Measurements from ENCODE around the gene CCT3. TPM values are rescaled to one million over a fixed set of nuclear protein-coding genes. Genes with fewer than 3 reads are reported as not detected.
A peak's percentile ranks its signal among the peaks of the same experiment; 100 is the strongest.

CCT3 gene
- total RNA-seq, 1 donor from 2014 or later: 360 TPM

- Histone ChIP-seq H4K20me1 (ENCODE audit: insufficient read depth, low read length) (peaks cover 25% of the 10 kb centered on the region), H3K27me3 (ENCODE audit: insufficient read depth, low read length) (no peaks in the 10 kb centered on the region), H3K4me3 (ENCODE audit: insufficient read depth, low read depth, low read length) (no peak overlapping the region), H2AFZ (ENCODE audit: low read depth, low read length) (no peak overlapping the region), H3K9ac (ENCODE audit: low read length) (no peak overlapping the region), H3K79me2 (ENCODE audit: insufficient read depth, low read length) (peaks cover 35% of the 10 kb centered on the region), H3K4me2 (ENCODE audit: low read length) (no peak overlapping the region), H3K4me1 (ENCODE audit: insufficient read depth, low read length) (peaks cover 17% of the 10 kb centered on the region), H3K27ac (ENCODE audit: low read depth, low read length) (no peak overlapping the region), H3K36me3 (ENCODE audit: insufficient read depth, low read length) (no peaks in the 10 kb centered on the region), H3K9me3 (ENCODE audit: insufficient read depth, low read depth, low read length) (no peaks in the 10 kb centered on the region)
- FAIRE-seq: no peak
- Mint-ChIP-seq H3K36me3 (ENCODE audit: low read depth, unreplicated experiment) (peaks cover 7% of the 10 kb centered on the region), H3K27me3 (ENCODE audit: low read depth, unreplicated experiment) (no peaks in the 10 kb centered on the region), H3K4me1 (ENCODE audit: low read depth, unreplicated experiment) (peaks cover 17% of the 10 kb centered on the region), H3K9me3 (ENCODE audit: unreplicated experiment) (no peaks in the 10 kb centered on the region), H3K4me3 (ENCODE audit: unreplicated experiment) (peak overlapping the region; percentile 34), H3K27ac (ENCODE audit: unreplicated experiment) (no peak overlapping the region)
- no peak for DNase-seq (ENCODE audit: low read depth)
- TF ChIP-seq EZH2 (IDR thresholded peaks at IDR 0.05; ENCODE audit: insufficient read depth, low read length): no peak
- TF ChIP-seq, protein P1, sequence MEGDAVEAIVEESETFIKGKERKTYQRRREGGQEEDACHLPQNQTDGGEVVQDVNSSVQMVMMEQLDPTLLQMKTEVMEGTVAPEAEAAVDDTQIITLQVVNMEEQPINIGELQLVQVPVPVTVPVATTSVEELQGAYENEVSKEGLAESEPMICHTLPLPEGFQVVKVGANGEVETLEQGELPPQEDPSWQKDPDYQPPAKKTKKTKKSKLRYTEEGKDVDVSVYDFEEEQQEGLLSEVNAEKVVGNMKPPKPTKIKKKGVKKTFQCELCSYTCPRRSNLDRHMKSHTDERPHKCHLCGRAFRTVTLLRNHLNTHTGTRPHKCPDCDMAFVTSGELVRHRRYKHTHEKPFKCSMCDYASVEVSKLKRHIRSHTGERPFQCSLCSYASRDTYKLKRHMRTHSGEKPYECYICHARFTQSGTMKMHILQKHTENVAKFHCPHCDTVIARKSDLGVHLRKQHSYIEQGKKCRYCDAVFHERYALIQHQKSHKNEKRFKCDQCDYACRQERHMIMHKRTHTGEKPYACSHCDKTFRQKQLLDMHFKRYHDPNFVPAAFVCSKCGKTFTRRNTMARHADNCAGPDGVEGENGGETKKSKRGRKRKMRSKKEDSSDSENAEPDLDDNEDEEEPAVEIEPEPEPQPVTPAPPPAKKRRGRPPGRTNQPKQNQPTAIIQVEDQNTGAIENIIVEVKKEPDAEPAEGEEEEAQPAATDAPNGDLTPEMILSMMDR (IDR thresholded peaks at IDR 0.05; ENCODE audit: insufficient read depth, low read depth, low read length): no peak
Observed at GRCh38 chr1:156284757-156285156, 53.3 kb downstream of the CCT3 start.

GRCh38 chr1:156284112-156284511 lies 54.0 kb downstream of the CCT3 start, which contains the start of gene TMEM79:
Gene TMEM79, plus strand, starts transcription at chr1:156284325. Its CDS starts 902 bp downstream, at chr1:156285227.
- H4K20me1 ChIP-seq (ENCODE audit: insufficient read depth, low read length): peaks cover 31% of the 10 kb centered on the region
- no peaks in the 10 kb centered on the region for H3K9me3 Mint-ChIP-seq (ENCODE audit: unreplicated experiment)
- no peaks in the 10 kb centered on the region for H3K9me3 ChIP-seq (ENCODE audit: insufficient read depth, low read depth, low read length)
- no peaks in the 10 kb centered on the region for H3K36me3 ChIP-seq (ENCODE audit: insufficient read depth, low read length)
- peaks cover 5% of the 10 kb centered on the region for H3K36me3 Mint-ChIP-seq (ENCODE audit: low read depth, unreplicated experiment)
- H3K4me3 Mint-ChIP-seq (ENCODE audit: unreplicated experiment): peak within 1 kb of the TSS; percentile 94
- peak within 1 kb of the TSS; percentile 83 for H2AFZ ChIP-seq (ENCODE audit: low read depth, low read length)
- H3K79me2 ChIP-seq (ENCODE audit: insufficient read depth, low read length): peaks cover 42% of the 10 kb centered on the region
- TF ChIP-seq, protein P1 (IDR thresholded peaks at IDR 0.05; ENCODE audit: insufficient read depth, low read depth, low read length): no peak
- TF ChIP-seq EZH2 (IDR thresholded peaks at IDR 0.05; ENCODE audit: insufficient read depth, low read length): no peak
- H3K27ac ChIP-seq (ENCODE audit: low read depth, low read length): peak within 1 kb of the TSS; percentile 80
- H3K27ac Mint-ChIP-seq (ENCODE audit: unreplicated experiment): peak within 1 kb of the TSS; percentile 88
- peak within 1 kb of the TSS; percentile 87 for H3K4me3 ChIP-seq (ENCODE audit: insufficient read depth, low read depth, low read length)
- H3K4me2 ChIP-seq (ENCODE audit: low read length): peak within 1 kb of the TSS; percentile 97
- peaks cover 17% of the 10 kb centered on the region for H3K4me1 Mint-ChIP-seq (ENCODE audit: low read depth, unreplicated experiment)
- H3K4me1 ChIP-seq (ENCODE audit: insufficient read depth, low read length): peaks cover 17% of the 10 kb centered on the region
- no peaks in the 10 kb centered on the region for H3K27me3 ChIP-seq (ENCODE audit: insufficient read depth, low read length)
- peak within 1 kb of the TSS; percentile 96 for H3K9ac ChIP-seq (ENCODE audit: low read length)
- DNase-seq (ENCODE audit: low read depth): no peak
- no peak for FAIRE-seq
- no peaks in the 10 kb centered on the region for H3K27me3 Mint-ChIP-seq (ENCODE audit: low read depth, unreplicated experiment)

- H3K36me3 Mint-ChIP-seq (ENCODE audit: low read depth, unreplicated experiment): peaks cover 1% of the 10 kb centered on the region
- Histone ChIP-seq H4K20me1 (ENCODE audit: insufficient read depth, low read length) (peaks cover 37% of the 10 kb centered on the region), H3K27me3 (ENCODE audit: insufficient read depth, low read length) (no peaks in the 10 kb centered on the region), H3K4me2 (ENCODE audit: low read length) (peak overlapping the region; percentile 97), H3K4me3 (ENCODE audit: insufficient read depth, low read depth, low read length) (peak overlapping the region; percentile 87), H3K9ac (ENCODE audit: low read length) (peak overlapping the region; percentile 96), H3K36me3 (ENCODE audit: insufficient read depth, low read length) (peaks cover 4% of the 10 kb centered on the region), H3K27ac (ENCODE audit: low read depth, low read length) (peak overlapping the region; percentile 80), H3K9me3 (ENCODE audit: insufficient read depth, low read depth, low read length) (no peaks in the 10 kb centered on the region), H3K79me2 (ENCODE audit: insufficient read depth, low read length) (peaks cover 47% of the 10 kb centered on the region), H3K4me1 (ENCODE audit: insufficient read depth, low read length) (peaks cover 17% of the 10 kb centered on the region), H2AFZ (ENCODE audit: low read depth, low read length) (peak overlapping the region; percentile 83)
- peak overlapping the region; percentile 88 for H3K27ac Mint-ChIP-seq (ENCODE audit: unreplicated experiment)
- no peak for TF ChIP-seq EZH2 (IDR thresholded peaks at IDR 0.05; ENCODE audit: insufficient read depth, low read length)
- TF ChIP-seq, protein P1 (IDR thresholded peaks at IDR 0.05; ENCODE audit: insufficient read depth, low read depth, low read length): no peak
- H3K4me3 Mint-ChIP-seq (ENCODE audit: unreplicated experiment): peak overlapping the region; percentile 94
- H3K27me3 Mint-ChIP-seq (ENCODE audit: low read depth, unreplicated experiment): no peaks in the 10 kb centered on the region
- H3K9me3 Mint-ChIP-seq (ENCODE audit: unreplicated experiment): no peaks in the 10 kb centered on the region
- DNase-seq (ENCODE audit: low read depth): no peak
- H3K4me1 Mint-ChIP-seq (ENCODE audit: low read depth, unreplicated experiment): peaks cover 17% of the 10 kb centered on the region
- FAIRE-seq: no peak
Observed at GRCh38 chr1:156283521-156283920, 54.6 kb downstream of the CCT3 start.

Measured in astrocyte (in vitro differentiated cells and primary cell).